H1 (cell line): ENCODE results near the gene PIGM. TPM values are rescaled to one million over a fixed set of nuclear protein-coding genes. Genes with fewer than 3 reads are reported as not detected.

Experiments used
- polyA plus RNA-seq, 7 experiments: library from polyadenylated mRNA; depleted of rRNA in 3 of 7; stranded (reverse) in 5 of 7; unstranded in 2 of 7; fragments of >200 nt in 5 of 7; fragments of 200-250 nt in 2 of 7; gene quantifications; 1 replicate in 5 of 7; 2 replicates in 1 of 7; 4 replicates in 1 of 7; pipeline versions ENCODE4 v1.2.1 to v1.2.3, GENCODE V29; 2011 to 2013; ENCODE audit warnings: missing spikeins in 2 of 7, mixed read lengths in 2 of 7
- total RNA-seq: library from RNA; stranded (reverse); fragmentation: NEBNext Ultra II Directional; extraction: Animal tissue kit (Norgen Biotek cat#: 25700); gene quantifications from 2 replicates; pipeline ENCODE4 v1.2.1, GENCODE V29; 2021

The PIGM gene
- total and polyA plus RNA-seq, 2 of the 8 experiments (the other 6 are each of a cell fraction or from before 2014, with no cell fraction given), result 5.4 to 6.0 TPM

Other genes starting within 250 kb of the PIGM start
- not detected in 2 replicates for gene FCRL6, start 229.6 kb downstream of the PIGM start, total RNA-seq
- 0.08 TPM in 1 of 2 replicates, not detected in the other for gene FCRL6, start 229.6 kb downstream of the PIGM start, polyA plus RNA-seq (2011; rRNA removed)
- not detected in 2 replicates for gene SLAMF8, start 205.1 kb downstream of the PIGM start, total RNA-seq
- not detected in 2 replicates for gene SLAMF8, start 205.1 kb downstream of the PIGM start, polyA plus RNA-seq (2011; rRNA removed)
- gene VSIG8, start 169.3 kb downstream of the PIGM start, total RNA-seq, result not detected in 2 replicates
- not detected in 2 replicates for gene VSIG8, start 169.3 kb downstream of the PIGM start, polyA plus RNA-seq (2011; rRNA removed)
- gene CFAP45, start 131.8 kb downstream of the PIGM start, total RNA-seq, result not detected in 2 replicates
- 0.05 and 0.11 TPM in 2 replicates for gene CFAP45, start 131.8 kb downstream of the PIGM start, polyA plus RNA-seq (2011; rRNA removed)
- gene TAGLN2, start 106.5 kb downstream of the PIGM start, total RNA-seq, result 86.0 and 93.0 TPM in 2 replicates
- gene TAGLN2, start 106.5 kb downstream of the PIGM start, polyA plus RNA-seq (2011; rRNA removed), result 114 and 142 TPM in 2 replicates
- gene IGSF9, start 86.4 kb downstream of the PIGM start, total RNA-seq, result 28.1 and 29.2 TPM in 2 replicates
- 10.9 and 22.5 TPM in 2 replicates for gene IGSF9, start 86.4 kb downstream of the PIGM start, polyA plus RNA-seq (2011; rRNA removed)
- not detected in 2 replicates for gene SLAMF9, start 77.8 kb downstream of the PIGM start, total RNA-seq
- not detected in 2 replicates for gene SLAMF9, start 77.8 kb downstream of the PIGM start, polyA plus RNA-seq (2011; rRNA removed)
- gene KCNJ10, start 38.2 kb upstream of the PIGM start, total RNA-seq, result 2.2 and 2.4 TPM in 2 replicates
- gene KCNJ10, start 38.2 kb upstream of the PIGM start, polyA plus RNA-seq (2011; rRNA removed), result 1.7 and 3.5 TPM in 2 replicates
- 0.08 and 0.13 TPM in 2 replicates for gene KCNJ9, start 49.5 kb upstream of the PIGM start, total RNA-seq
- gene KCNJ9, start 49.5 kb upstream of the PIGM start, polyA plus RNA-seq (2011; rRNA removed), result 0.02 and 0.11 TPM in 2 replicates
- 69.6 and 71.2 TPM in 2 replicates for gene IGSF8, start 66.6 kb upstream of the PIGM start, total RNA-seq
- 132 and 166 TPM in 2 replicates for gene IGSF8, start 66.6 kb upstream of the PIGM start, polyA plus RNA-seq (2011; rRNA removed)
- 34.8 and 39.7 TPM in 2 replicates for gene ATP1A2, start 83.8 kb upstream of the PIGM start, total RNA-seq
- 40.8 and 54.2 TPM in 2 replicates for gene ATP1A2, start 83.8 kb upstream of the PIGM start, polyA plus RNA-seq (2011; rRNA removed)
- 0.57 and 0.61 TPM in 2 replicates for gene ATP1A4, start 119.6 kb upstream of the PIGM start, total RNA-seq
- 0.48 and 0.80 TPM in 2 replicates for gene ATP1A4, start 119.6 kb upstream of the PIGM start, polyA plus RNA-seq (2011; rRNA removed)
- 0.80 and 1.1 TPM in 2 replicates for gene CASQ1, start 158.6 kb upstream of the PIGM start, total RNA-seq
- gene CASQ1, start 158.6 kb upstream of the PIGM start, polyA plus RNA-seq (2011; rRNA removed), result 1.3 and 1.4 TPM in 2 replicates
- gene PEA15, start 173.4 kb upstream of the PIGM start, total RNA-seq, result 75.1 and 78.8 TPM in 2 replicates
- gene PEA15, start 173.4 kb upstream of the PIGM start, polyA plus RNA-seq (2011; rRNA removed), result 68.2 and 71.3 TPM in 2 replicates
- 110 and 113 TPM in 2 replicates for gene DCAF8, start 230.6 kb upstream of the PIGM start, total RNA-seq
- gene DCAF8, start 230.6 kb upstream of the PIGM start, polyA plus RNA-seq (2011; rRNA removed), result 68.2 and 86.3 TPM in 2 replicates